Stimulated activated CD4-positive, alpha-beta T cell treated with anti-CD3 and anti-CD28 coated beads, Interleukin-2, amount 100 ng/mL, for 24 hours (primary cell): ENCODE measurements around the gene OPRD1.
"Not testable (repeated sequence)": the region's sequence is repeated elsewhere in the genome, so short reads cannot be mapped to it uniquely, and the experiment has no call there.

Experiments used
- DNase-seq, 2 donors: peaks; one replicate each; pipeline ENCODE4 v3.0.0-alpha.2; 2020

OPRD1 gene

DNA sequence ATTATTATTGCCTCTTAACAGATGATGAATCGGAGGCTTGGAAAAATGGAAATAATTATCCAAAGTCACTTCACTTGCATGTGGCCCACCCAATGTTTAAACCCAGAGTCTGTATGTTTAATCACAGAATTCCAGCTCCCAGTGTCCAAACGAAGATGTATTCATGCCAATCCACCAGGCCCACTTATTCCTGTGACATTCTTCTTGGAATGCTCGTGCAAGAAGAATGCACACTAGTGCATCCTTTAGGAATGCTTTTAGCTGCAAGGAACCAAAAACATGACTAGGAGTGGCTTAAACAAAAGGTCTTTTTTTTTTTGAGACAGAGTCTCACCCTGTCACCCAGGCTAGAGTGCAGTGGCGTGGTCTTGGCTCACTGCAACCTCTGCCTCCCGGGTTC, 8.9 kb upstream of the OPRD1 start:
- no peak for DNase-seq

- no peak for DNase-seq
Measured at GRCh38 chr1:28803662-28804061, 8.3 kb upstream of the OPRD1 start.

GRCh38 chr1:28804071-28804470, 7.9 kb upstream of the OPRD1 start:
- no peak for DNase-seq

DNA sequence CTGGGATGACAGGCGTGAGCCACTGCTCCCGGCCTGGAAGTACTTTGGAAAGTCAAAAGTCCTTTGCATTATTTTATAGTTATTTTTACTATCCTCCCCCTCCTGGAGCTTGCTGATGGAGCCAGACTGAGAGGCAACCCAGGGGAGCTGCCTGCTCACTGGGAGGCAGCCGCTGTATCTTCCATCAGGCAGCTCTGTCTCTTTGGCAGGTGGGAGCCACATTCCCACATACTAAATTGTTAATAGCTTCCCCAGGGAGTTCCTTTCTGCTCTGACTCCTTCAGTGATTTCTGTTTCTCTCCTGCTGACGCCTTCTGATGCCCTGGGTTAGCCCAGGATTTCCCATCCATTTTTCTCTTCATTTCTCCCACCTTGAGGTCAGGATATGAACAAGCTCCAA, 4.9 kb upstream of the OPRD1 start:
- no peak for DNase-seq

- no peak for DNase-seq
Measured at GRCh38 chr1:28807986-28808385, 4.0 kb upstream of the OPRD1 start.

- DNase-seq, result no peak
Measured at GRCh38 chr1:28811369-28811765, 603 bp upstream of the OPRD1 start.

DNA sequence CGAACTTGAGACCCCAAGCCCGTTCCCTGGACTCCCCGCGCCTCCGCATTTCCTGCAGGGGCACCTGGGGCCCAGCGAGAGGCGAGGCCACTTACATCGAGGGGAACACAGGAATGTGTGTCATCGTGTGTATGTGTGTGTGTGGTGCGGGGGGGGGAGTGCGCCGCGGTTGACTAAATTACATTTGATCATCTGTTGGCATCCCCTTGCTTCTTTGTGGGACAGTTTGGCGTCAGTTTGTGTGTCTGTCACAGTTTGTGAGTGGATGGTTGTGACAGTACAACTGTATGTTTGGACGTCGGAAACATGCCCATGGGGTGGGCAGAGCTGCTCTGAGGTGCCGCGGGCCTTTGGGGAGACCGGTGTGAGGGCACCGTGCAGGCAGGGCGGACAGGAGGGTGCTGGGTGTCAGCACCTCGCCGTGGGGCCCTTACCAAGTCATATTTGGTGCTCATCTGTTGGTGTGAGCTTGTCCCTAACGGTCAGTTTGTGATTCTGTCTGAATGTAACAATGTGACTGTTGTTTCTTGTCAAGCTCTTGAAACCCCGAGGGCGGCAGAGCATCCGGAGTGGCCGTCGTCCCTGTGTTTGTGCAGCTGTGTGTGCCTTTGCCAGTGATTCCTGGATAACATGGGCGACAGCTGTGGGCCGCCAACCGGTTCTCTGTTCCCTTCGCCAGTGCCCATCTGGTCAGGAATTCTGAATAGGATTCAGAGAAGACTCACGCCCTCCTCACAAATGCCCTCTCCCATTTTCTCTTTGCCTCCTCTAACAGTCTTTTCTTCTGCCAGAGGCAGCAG, 899 bp downstream of the OPRD1 start:
- DNase-seq, result no peak

DNA sequence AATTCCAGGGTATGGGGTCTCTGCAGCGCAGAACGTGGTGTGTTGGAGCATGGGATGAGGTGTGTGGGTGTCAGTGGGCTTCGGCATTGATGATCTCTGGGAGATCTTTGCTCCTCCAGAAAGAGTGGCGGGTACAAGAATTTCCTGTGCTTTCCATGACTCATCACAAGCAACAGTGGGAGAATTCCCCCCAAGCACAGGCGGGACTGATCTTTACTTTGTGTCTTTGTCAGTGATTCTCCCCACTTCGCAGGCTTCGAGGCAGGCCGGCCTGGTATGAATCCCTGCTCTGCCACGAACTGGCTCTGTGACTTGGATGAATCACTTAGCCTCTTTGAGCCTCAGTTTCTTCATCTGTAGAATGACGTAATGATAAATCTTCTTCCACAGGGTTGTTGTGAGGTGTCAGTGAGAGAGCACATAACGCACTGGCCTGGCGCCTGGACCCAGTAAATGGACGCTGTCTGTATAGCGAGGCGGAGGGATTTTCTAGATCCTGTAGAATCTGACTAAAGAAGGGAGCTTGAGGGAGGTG, 2.0 kb downstream of the OPRD1 start:
- no peak for DNase-seq

DNA sequence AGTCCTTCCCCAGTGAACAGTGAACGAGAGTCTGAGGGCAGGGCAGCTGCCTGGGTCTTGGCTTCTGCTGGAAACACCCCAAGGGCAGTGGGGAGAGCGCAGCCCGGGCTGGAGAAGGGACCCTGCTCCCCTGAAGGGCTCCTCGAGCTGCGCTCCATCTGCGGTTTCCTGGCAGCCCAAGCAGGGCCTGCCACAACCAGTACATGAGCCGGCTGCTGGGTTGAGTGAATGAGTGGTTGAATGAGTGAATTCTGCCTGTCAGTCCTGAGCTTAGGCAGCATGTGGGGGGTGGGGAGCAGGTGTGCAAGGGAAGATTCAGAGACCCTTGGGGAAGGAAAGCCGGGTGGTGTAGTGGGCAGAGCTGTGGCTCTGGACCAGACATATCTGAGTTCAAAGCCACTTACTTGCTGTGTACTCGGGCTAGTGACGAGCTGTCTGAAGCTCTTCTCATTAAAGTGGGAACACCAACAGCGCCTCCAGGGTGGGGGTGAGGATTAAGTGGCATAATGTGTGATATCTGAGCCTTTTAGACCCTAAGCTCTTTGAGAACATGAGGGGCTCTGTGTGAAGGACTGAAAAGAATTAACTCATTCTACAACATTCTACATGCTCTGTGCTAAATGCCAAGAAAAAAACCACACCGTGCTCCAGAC, 3.7 kb downstream of the OPRD1 start:
- DNase-seq, result no peak

DNA sequence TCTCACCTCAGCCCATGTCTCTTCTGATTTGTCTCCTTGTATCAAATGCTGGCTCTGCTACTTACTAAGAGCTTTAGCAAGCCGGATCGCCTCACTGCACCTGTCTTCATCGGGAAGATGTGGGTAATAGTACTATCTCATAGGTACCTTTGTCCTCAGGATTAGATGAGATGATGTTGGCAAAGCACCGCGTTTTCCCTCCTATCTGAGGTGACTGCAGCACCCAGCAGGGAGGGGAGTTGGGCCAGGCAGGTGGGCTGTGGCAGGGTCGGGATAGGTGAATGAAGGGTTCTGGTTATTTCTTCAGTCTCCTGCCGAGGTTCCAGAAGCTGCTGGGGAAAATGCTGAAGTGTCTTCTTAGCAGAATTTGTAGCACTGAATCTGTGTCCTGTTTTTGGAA, 5.2 kb downstream of the OPRD1 start:
- DNase-seq, result no peak

DNA sequence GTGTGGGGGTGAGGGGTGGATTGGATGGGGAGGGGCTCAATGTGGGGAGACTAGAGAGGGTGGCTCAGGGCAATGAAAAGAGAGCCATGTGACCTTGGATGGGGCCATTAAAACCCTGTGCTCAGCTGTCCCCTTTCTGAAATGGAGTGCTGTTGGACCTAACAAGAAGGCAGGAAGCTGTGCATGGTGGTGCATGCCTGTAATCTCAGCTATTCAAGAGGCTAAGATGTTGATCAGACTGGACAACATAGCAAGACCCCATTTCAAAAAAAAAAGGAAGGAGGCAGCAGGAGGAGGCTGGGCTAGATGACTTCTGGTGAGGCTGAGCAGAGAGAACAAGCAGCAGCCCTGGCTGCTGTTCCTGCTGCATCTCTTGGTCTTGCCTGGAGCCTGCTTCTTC, 7.0 kb downstream of the OPRD1 start:
- DNase-seq, result no peak

DNA sequence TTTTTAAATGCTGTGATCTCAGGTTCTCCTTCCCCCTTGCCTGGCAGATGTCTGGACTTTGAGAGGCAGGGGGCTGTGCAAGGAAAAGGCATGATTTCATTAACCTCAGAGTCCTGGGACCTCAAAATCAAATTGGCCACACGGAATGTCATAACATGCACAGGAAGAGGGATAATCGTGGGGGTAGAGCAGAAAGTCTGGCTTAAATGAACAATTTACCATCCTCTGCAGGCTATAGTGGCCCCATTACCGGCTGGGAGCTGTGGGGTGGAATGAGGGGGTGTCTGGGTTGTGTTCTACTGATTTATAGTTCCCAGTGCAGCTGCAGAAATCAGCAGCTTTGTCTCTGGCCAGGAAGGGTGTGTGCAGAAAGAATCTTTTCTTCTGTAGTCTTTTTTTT, 10.8 kb downstream of the OPRD1 start:
- DNase-seq, result no peak

DNA sequence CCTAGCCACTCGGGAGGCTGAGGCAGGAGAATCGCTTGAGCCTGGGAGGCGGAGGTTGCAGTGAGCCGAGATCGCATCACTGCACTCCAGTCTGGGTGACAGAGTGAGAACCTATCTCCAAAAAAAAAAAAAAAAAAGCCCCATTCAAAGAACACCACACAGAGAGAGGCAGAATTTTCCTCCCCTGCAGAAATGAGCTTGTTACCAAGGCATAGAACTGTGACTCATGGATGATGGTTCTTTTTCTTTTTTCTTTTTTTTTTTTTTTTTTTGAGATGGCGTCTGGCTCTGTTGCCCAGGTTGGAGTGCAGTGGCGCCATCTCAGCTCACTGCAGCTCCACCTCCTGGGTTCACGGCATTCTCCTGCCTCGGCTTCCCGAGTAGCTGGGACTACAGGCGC, 12.1 kb downstream of the OPRD1 start:
- not testable (repeated sequence) for DNase-seq

DNA sequence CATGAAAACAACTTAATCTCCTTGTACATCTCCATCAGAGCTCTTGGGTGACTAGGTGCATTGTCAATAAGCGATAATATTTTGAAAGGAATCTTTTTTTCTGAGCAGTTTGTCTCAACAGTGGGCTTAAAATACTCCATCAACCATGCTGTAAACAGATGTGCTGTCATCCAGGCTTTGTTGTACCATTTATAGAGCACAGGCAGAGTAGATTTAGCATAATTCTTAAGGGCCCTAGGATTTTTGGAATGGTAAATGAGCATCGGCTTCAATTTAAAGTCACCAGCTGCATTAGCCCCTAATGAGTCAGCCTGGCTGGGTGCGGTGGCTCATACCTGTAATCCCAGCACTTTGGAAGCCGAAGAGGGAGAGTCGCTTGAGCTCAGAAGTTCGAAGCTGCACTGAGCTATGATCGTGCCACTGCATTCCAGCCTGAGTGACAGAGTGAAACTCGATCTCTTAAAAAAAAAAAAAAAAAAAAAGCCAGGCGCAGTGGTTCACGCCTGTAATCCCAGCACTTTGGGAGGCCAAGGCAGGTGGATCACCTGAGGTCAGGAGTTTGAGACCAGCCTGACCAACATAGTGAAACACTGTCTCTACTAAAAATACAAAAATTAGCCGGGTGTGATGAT, 16.4 kb downstream of the OPRD1 start:
- DNase-seq, result not testable (repeated sequence)

GRCh38 chr1:28830814-28831213, 18.8 kb downstream of the OPRD1 start:
- DNase-seq, result no peak

DNA sequence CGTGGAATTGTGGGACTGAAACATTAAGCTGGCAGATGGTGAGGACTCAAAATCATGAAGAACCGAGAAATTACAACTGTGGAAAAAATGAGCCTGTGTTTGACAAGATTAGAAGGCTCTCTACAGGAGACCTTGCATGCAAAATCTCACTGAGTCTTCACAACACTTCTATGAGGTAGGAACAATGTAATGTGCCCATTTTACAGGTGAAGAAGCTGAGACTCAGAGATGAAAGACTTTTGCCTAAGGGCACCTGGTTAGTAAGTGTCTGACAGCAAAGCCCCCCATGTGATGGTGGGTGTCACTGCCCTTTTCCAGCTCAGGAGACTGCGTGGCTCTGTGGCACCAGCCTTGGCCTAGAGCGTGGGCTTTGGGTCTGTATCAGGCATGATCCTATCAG, 21.0 kb downstream of the OPRD1 start:
- DNase-seq, result no peak

DNA sequence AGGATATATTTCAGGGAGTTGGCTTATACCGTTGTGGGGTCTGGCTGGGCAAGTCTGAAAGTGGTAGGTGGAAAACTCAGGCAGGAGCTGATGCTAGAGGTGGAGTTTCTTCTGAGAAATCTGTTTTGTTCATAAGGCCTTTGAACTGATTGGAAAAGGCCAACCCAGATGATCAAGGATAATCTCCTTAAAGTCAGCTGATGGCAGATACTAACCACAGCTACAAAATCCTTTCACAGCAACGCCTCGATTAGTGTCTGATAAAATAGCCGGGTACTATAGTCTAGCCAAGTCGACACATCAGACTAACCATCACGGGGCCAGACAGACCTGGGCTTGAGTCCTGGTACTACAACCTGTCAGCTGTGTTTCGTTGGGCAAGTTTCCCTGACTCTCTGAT, 21.4 kb downstream of the OPRD1 start:
- DNase-seq, result no peak

DNA sequence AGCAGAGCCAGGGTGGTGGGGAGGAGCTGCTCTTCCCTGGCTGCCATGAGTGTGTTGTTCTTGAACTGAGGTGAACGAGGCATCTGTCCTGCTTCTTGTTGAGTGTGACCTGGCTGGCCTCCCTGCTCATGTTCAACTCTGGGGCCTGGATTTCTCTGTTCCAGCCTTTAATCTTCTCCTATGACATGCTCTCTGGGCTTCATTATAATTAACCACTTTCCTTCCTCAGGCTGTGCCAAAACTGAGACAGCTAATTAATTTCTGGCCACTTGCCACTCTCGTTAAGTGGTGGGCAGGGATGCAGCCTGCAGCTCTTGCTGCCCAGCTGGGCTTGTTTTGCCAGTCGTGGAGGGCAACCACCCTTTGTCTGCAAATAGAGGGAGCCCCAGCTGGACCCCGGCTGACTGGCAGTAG, 23.3 kb downstream of the OPRD1 start:
- no peak for DNase-seq

GRCh38 chr1:28836421-28836956, 24.5 kb downstream of the OPRD1 start:
- DNase-seq, result no peak

DNA sequence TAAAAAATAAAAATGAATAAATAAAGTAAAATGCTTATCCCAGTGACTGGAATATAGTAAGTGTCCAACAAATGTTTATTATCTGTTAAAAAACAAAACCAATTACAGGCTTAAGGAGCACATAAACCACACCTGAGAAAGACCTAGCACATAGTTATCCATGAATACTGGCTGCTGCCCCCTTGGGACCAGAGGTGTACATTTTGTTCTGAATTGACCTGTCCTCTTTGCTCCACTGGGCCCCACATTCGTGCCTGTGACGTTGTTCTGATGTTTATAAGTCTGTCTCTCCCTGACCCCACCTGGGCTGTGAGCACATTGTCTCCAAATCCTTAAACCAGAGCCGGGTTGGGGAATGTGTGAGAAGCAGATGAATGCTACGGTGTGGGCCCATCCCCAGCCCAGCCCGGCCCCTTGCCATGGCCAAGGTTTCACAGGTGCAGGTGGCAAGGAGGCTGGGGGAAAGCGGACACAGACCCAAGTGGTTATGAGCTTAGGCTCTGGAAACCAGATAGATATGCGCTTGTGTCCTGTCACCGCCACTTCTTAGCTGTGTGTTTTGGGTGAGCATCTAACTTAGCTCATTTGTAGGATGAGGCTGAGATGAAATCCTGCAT, 29.1 kb downstream of the OPRD1 start:
- no peak for DNase-seq

DNA sequence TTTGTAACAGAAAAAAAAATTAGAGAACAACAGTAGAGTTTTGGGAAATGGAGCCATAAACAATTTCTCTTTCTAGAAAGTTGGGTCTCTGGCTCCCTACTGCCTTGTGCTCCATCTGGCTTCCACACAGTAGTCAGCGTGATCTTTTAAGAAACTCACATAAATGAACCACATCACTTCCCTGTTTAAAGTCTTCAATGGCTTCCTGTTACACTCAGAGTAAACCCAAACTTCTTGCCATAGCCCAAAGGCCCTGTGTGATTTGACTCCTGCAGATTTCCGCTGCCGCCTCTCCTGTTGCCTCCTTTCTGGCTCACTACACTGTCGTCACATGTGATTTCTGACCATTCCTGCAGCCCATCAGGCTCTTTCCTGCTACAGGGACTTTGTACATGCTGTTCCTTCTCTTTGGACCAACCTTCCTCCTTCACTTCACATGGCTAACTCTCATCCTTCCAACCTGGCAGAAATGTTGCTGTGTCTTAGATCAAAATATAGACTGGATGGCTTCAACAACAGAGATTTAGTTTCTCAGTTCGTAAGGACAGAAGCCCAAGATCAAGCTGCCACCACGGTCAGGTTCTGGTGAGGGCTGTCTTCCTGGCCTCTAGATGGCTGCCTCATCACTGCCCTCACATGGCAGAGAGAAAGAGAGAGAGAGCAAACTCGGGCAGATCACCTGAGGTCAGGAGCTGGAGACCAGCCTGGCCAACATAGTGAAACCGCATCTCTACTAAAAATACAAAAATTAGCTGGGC, 34.0 kb downstream of the OPRD1 start:
- no peak for DNase-seq

DNA sequence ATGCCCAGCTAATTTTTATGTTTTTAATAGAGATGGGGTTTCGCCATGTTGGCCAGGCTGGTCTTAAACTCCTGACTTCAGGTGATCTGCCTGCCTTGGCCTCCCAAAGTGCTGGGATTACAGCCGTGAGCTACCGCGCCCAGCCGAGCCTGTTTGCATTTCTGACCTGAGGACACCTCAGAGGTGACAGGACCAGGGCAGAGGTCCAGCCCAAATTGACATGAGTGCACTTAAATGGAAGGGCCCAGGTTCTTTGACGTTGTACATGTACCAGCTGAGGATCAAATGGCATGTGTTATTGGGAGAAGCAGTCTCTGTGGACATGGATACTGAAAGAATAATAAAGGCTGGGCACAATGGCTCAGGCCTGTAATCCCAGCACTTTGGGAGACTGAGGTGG, 35.2 kb downstream of the OPRD1 start:
- not testable (repeated sequence) for DNase-seq
